DMS79 (cell line): ENCODE results near the gene DBNDD1.

Experiments
- DNase-seq: peaks from one replicate; lab custom pipeline; 2025; lab: John Stamatoyannopoulos, UW

The DBNDD1 gene

DNA sequence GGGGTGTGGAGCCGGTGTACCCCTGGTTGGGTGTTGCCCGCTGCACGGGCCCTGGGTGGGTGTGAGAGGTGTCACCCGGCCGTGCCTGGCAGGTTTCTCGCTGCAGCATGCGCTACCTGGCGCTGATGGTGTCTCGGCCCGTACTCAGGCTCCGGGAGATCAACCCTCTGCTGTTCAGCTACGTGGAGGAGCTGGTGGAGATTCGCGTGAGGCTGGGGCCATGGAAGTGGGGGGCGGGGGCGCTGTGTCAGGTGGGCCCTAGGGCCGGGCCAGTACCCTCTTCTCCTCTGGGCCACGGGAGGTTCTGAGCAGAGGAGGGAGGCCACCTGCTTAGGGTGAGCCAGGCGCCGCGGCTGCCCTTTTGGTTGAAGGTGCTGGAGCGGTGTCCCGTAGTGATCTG is 57.3 kb downstream of the DBNDD1 start:
- no peak for DNase-seq

DNA sequence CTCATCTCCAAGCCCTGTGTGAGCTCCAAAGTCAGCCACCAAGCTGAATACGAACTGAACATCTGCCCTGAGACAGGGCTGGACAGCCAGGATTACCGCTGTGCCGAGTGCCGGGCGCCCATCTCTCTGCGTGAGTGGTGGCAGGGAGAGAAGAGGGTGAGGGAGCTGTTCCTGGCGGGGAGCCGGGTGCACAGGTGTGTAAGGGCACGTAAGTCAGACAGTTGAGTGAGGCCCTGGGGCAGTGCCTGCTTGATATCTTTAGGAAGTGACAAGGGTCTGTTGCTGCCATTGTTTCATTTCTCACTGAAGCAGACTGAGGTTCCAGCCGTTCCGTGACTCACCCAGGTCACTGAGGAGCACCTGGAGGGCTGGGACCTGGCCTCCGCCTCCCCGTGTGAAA is 58.3 kb downstream of the DBNDD1 start:
- no peak for DNase-seq

DNA sequence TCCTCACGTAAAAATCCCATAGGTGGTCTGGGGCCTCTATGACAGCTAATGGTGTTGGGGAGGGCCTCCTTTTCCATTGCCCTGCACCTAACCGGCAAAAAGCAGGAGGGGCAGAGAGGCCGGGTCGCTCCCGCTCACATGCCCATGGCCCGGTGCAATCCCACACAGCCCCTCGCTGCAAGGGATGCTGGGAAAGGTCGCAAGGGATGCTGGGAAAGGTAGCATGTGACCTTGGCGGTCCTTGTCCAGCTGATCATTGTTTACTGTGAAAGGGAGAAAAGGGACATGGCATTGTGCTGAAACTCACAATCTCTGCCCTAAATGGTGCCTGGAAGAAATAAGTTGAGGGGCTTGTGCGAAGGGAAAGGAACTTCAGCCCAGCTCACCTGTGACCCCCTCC is 60.7 kb downstream of the DBNDD1 start:
- no peak for DNase-seq

DNA sequence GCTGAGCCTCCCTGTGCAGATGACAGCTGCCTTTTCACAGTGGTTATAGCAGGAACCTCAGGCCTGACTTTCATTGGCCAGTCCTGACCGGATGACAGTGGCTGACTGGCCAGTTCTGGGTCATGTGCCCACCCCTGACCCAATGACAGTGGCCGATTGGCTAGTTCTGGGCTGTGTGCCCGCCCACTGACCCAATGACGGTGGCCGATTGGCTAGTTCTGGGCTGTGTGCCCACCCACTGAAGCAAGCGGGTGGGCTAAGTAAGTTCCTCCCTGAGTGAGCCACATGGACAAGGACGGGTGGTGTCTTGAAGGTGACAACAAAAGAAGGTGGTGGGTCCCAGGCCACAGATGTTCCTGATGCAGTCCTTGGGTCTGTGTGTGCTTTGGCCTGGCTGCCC is 61.2 kb downstream of the DBNDD1 start:
- no peak for DNase-seq

DNA sequence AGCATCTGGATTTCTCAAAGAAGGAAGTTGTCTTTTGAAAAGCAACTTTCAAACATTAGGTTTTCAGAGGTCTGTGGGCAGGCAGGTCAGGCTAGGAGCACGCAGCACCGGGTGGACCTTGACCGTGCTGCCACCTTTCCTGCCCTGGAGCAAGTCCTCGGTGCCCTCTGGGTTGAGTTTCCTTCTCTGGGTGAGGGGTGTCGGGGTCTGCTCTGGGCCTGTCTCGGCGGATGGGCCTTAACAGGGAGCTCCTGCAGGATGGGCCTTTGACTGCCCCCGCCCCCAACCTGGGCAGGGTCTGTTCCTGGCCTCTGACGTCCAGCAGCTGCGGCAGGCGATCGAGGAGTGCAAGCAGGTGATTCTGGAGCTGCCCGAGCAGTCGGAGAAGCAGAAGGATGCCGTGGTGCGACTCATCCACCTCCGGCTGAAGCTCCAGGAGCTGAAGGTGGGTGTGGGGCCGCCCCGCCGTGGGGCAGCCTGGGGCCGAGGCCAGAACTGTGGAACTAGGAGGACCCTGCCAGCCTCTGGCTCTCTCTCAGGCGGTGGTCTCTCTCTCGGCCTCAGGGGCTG is 62.0 kb downstream of the DBNDD1 start:
- DNase-seq, result no peak

DNA sequence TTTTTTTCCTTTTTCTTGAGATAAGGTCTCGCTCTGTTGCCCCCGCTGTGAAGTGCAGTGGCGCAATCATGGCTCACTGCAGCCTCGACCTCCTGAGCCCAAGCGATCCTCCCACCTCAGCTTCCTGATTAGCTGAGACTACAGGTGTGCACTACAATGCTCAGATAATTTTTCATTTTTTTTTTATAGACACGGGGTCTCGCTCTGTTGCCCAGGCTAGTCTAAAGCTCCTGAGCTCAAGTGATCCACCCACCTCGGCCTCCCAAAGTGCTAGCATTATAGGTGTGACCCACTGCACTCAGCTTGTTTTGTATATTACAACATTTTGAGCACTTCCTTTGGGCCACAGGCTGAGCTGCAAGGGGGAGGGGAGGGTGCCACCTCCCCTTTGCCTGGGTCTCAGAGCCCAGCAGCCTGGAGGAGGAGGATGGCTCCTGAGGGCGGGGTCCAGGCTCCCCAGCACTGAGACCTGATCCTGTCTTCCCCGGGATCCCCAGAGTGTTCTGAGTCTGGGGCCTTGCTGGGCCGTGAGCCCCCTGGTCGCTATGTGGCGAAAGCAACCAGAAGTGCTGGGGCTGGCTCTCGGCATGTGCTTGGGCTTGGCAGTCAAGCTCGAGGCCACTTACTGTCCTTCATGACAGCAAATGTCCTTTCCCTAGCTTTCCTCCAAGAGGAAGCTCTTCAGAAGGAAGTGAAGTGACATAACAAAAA is 62.6 kb downstream of the DBNDD1 start:
- DNase-seq, result no peak

DNA sequence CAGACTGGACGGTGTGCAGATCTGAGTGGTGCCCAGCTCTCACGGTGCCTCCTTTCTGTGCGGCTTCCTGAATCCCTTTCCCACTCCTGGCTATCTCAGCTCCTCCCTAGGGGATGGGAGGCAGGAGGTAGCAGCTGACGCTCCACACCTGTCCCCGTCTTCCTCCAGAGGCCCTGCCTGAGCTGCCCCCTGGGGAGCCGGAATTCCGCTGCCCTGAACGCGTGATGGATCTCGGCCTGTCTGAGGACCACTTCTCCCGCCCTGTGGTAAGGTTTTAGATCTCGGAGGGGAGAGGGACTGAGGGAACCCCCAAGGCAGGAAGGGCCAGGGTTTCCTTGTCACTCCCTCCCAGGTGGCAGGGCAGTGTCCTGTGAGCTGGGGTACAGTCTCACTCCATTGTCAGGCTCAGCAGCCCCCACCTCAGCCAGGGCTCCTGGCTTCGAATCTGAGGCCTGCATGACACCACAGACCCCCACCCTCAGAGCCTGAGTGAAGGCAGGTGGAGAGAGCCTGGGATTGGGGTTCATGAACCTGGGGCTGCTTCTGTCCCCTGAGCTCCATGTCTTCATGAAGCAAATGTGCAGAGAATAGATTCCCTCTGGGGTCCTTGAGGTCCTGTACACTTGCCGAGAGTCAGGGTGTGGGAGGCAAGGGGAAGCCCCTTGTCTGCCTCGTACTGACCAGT is 64.1 kb downstream of the DBNDD1 start:
- DNase-seq, result no peak
